Stomach (tissue), 9 donors: Measurements from ENCODE around the gene PNLIPRP1. TPM values are rescaled to one million over a fixed set of nuclear protein-coding genes. Genes with fewer than 3 reads are reported as not detected.
A peak's percentile ranks its signal among the peaks of the same experiment; 100 is the strongest.

Experiments
- DNase-seq, 2 donors: peaks; one replicate each; pipeline versions ENCODE4 v3.0.0 to v3.0.0-alpha.2; 2013 to 2019
- H3K27ac ChIP-seq, 5 donors: fragments of 200-600 bp in 4 of 5; sonication (generic) in 4 of 5; one replicate each; pipeline ENCODE4 v1.5.1; 2013 to 2019; ENCODE audit warnings: mild to moderate bottlenecking in 1 of 5, moderate library complexity in 1 of 5
- H3K27me3 ChIP-seq, 3 donors: fragments of 200-600 bp; sonication (generic); one replicate each; pipeline ENCODE4 v1.5.1; 2017 to 2019; ENCODE audit warnings: mixed run types in 1 of 3
- H3K36me3 ChIP-seq, 4 donors: fragments of 200-600 bp; sonication (generic); 1 replicate in 3 of 4; 2 replicates in 1 of 4; pipeline ENCODE4 v1.5.1; 2016 to 2019
- H3K4me1 ChIP-seq, 4 donors: fragments of 200-600 bp; sonication (generic); one replicate each; pipeline ENCODE4 v1.5.1; 2016 to 2019
- H3K4me3 ChIP-seq, 4 donors: fragments of 200-600 bp; sonication (generic) in 3 of 4; one replicate each; pipeline ENCODE4 v1.5.1; 2016 to 2019; ENCODE audit warnings: mild to moderate bottlenecking in 1 of 4
- H3K9me3 ChIP-seq, 4 donors: fragments of 200-600 bp; sonication (generic); one replicate each; pipeline ENCODE4 v1.5.1; 2016 to 2019
- EP300 ChIP-seq: sonication (generic); formaldehyde crosslinking; IDR thresholded peaks from one replicate; pipeline ENCODE4 v1.6.1; 2017; ENCODE audit warnings: antibody characterized with exemption
- POLR2A ChIP-seq, 4 donors: fragments of 450-650 bp; IDR thresholded peaks; one replicate each; pipeline ENCODE4 v1.6.1; 2016; ENCODE audit warnings: antibody characterized with exemption in 4 of 4, control low read depth in 2 of 4, mild to moderate bottlenecking in 1 of 4, moderate library complexity in 1 of 4
- POLR2AphosphoS5 ChIP-seq, 3 donors: sonication (generic); formaldehyde crosslinking; IDR thresholded peaks; one replicate each; pipeline ENCODE4 v1.6.1; 2016; ENCODE audit warnings: antibody characterized with exemption in 3 of 3
- WGBS, 5 donors: extraction: QIAGEN DNeasy Blood & Tissue Kit in 3 of 5; methylation state at CpG; one replicate each; pipeline versions ENCODE4 v1.1.5 to v1.1.7; 2013 to 2018; 5-methylcytosine and 5-hydroxymethylcytosine counted together
- intact Hi-C: fragments of 100-400 bp; cut with DNase I; formaldehyde crosslinking; loops from one replicate; pipeline ENCODE4 v1.15.1; 2023; ENCODE audit warnings: low total_unique reads
- polyA plus RNA-seq, 3 donors: library from polyadenylated mRNA; stranded (reverse); fragments of 200-250 nt; gene quantifications; one replicate each; pipeline ENCODE4 v1.2.3, GENCODE V29; 2013
- total RNA-seq, 5 donors: library from RNA; depleted of rRNA; stranded (reverse); fragments of >200 nt; gene quantifications; one replicate each; pipeline versions ENCODE4 v1.1.0 to v1.2.3, GENCODE V29; 2014 to 2016
- TF ChIP-seq, protein P1 (sequence below), 7 experiments: fragments of 450-650 bp in 4 of 7; fragments of 200-600 bp in 3 of 7; sonication (generic) in 3 of 7; IDR thresholded peaks; one replicate each; pipeline ENCODE4 v1.5.1; 2016 to 2019; ENCODE audit warnings: antibody characterized with exemption in 7 of 7, control low read depth in 2 of 7, mild to moderate bottlenecking in 1 of 7
- donor health status: healthy with polysubstance abuse.
- donor health status: Bipolar disorder and iron deficiency.
- donor health status: healthy.

Gene PNLIPRP1
- total and polyA plus RNA-seq, 8 donors: 0.18 to 9.2 (median 0.81) TPM; not detected in 5

GRCh38 chr10:116607336-116607735 lies 16.6 kb downstream of the PNLIPRP1 start:
- WGBS, 5 donors: 77 to 87% (median 82%) methylated on average over 6 of the region's 6 CpGs
- Histone ChIP-seq H3K4me3 (no peak overlapping the region), H3K27me3 (peaks cover 4 to 46% (median 24%) of the 10 kb centered on the region in 3 donors), H3K27ac (no peak overlapping the region), H3K9me3 (peaks cover 0 to 12% (median 6%) of the 10 kb centered on the region in 4 donors), H3K4me1 (peaks cover 0 to 18% (median 7%) of the 10 kb centered on the region in 4 donors), H3K36me3 (no peaks in the 10 kb centered on the region)
- intact Hi-C loops: no loop called here
- no peak for DNase-seq
- no peak for TF ChIP-seq POLR2A (IDR thresholded peaks at IDR 0.05)
- TF ChIP-seq POLR2AphosphoS5 (IDR thresholded peaks at IDR 0.05): no peak
- TF ChIP-seq, protein P1, sequence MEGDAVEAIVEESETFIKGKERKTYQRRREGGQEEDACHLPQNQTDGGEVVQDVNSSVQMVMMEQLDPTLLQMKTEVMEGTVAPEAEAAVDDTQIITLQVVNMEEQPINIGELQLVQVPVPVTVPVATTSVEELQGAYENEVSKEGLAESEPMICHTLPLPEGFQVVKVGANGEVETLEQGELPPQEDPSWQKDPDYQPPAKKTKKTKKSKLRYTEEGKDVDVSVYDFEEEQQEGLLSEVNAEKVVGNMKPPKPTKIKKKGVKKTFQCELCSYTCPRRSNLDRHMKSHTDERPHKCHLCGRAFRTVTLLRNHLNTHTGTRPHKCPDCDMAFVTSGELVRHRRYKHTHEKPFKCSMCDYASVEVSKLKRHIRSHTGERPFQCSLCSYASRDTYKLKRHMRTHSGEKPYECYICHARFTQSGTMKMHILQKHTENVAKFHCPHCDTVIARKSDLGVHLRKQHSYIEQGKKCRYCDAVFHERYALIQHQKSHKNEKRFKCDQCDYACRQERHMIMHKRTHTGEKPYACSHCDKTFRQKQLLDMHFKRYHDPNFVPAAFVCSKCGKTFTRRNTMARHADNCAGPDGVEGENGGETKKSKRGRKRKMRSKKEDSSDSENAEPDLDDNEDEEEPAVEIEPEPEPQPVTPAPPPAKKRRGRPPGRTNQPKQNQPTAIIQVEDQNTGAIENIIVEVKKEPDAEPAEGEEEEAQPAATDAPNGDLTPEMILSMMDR (IDR thresholded peaks at IDR 0.05): no peak
- TF ChIP-seq EP300: no peak

GRCh38 chr10:116608686-116609594 lies 18.2 kb downstream of the PNLIPRP1 start:
- Histone ChIP-seq H3K27me3 (peaks cover 4 to 46% (median 24%) of the 10 kb centered on the region in 3 donors), H3K4me3 (peak overlapping the region; percentile 14 to 36 (median 28)), H3K27ac (no peak overlapping the region), H3K9me3 (peaks cover 0 to 12% (median 7%) of the 10 kb centered on the region in 4 donors), H3K4me1 (peaks cover 0 to 18% (median 7%) of the 10 kb centered on the region in 4 donors), H3K36me3 (no peaks in the 10 kb centered on the region)
- intact Hi-C loops: no loop called here
- peak in 1 of 2 donors; percentile 39 for DNase-seq
- WGBS, 5 donors: 29 to 59% (median 41%) methylated on average over 30 to 41 of the region's 41 CpGs
- TF ChIP-seq EP300: no peak
- TF ChIP-seq POLR2A (IDR thresholded peaks at IDR 0.05): no peak

- TF ChIP-seq EP300: no peak
- TF ChIP-seq, protein P1 (IDR thresholded peaks at IDR 0.05): no peak
- intact Hi-C loops: no loop called here
- Histone ChIP-seq H3K27ac (no peak overlapping the region), H3K9me3 (peaks cover 0 to 17% (median 8%) of the 10 kb centered on the region in 4 donors), H3K27me3 (peaks cover 4 to 45% (median 24%) of the 10 kb centered on the region in 3 donors), H3K4me1 (peaks cover 0 to 18% (median 7%) of the 10 kb centered on the region in 4 donors), H3K36me3 (no peaks in the 10 kb centered on the region), H3K4me3 (no peak overlapping the region)
- 90 to 95% (median 94%) methylated on average over 13 of the region's 13 CpGs for WGBS, 5 donors
- DNase-seq: no peak
Observed at GRCh38 chr10:116610443-116611152, 19.8 kb downstream of the PNLIPRP1 start.

DNA sequence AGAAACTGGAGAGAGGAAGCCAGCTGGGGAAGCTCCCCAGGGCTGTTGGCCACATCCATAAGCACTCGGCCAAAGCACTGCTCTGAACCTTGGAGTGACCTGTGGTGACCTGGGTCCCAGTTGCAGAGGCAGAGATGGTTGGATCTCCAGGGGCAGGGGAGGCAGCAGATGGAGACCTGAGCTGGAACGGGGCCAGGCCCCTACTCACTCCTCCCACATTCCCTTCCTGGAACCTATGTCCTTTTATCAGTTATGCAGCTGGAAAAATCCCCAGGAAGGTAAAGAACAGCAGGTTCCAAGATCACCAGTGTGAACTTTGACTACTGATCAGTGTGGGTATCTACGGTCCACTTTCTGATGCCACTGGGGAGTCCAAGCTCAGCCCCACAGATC lies 20.4 kb downstream of the PNLIPRP1 start:
- no peak for DNase-seq
- H3K4me1 ChIP-seq: peaks cover 0 to 18% (median 7%) of the 10 kb centered on the region in 4 donors
- H3K9me3 ChIP-seq: peaks cover 0 to 17% (median 8%) of the 10 kb centered on the region in 4 donors
- TF ChIP-seq POLR2AphosphoS5 (IDR thresholded peaks at IDR 0.05): no peak
- TF ChIP-seq, protein P1 (IDR thresholded peaks at IDR 0.05): no peak
- TF ChIP-seq POLR2A (IDR thresholded peaks at IDR 0.05): no peak
- no peak for TF ChIP-seq EP300
- peaks cover 4 to 41% (median 24%) of the 10 kb centered on the region in 3 donors for H3K27me3 ChIP-seq
- intact Hi-C loops: no loop called here
- no peak overlapping the region for H3K27ac ChIP-seq
- H3K4me3 ChIP-seq: no peak overlapping the region
- 49 to 79% (median 60%) methylated on average over 3 of the region's 3 CpGs for WGBS, 5 donors
- H3K36me3 ChIP-seq: no peaks in the 10 kb centered on the region
